Measurements from ENCODE around the gene GUK1.

Gene GUK1

DNA sequence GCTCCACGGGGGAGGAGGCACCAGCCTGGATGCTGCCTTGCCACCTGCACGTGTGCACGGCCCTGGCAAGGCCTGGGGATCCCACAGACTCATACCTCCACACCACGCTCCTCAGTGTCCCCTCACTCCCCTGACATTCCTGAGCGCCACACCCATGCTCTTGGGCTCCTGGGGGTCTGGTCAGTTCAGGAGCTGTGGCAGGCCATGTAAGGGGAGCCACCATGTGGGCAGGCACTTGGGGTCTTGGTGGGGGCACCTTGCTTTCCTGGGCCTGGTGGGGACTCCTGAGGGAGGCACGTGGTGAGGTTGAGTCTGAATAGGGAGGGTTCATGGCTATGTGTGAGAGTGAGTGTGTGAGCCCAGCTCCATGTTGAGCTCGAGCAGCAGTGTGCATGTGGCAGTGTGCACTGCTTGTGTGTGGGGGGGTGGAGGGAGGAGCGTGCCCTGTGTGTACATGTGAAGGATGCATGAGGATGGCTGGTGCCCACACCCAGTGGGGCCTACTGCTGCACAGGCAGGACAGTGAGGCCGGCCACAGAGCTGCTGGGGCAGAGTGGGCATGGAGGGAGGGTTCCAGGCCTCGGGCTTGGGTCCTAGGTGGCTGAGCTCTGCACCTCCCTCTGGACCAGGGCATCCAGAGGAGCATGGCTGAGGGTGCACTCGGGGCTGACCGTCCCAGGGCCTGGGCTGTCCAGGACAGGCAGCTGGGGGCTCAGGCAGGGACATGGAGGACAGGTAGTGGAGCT, 11.3 kb downstream of the GUK1 start:
- no peak for DNase-seq

DNA sequence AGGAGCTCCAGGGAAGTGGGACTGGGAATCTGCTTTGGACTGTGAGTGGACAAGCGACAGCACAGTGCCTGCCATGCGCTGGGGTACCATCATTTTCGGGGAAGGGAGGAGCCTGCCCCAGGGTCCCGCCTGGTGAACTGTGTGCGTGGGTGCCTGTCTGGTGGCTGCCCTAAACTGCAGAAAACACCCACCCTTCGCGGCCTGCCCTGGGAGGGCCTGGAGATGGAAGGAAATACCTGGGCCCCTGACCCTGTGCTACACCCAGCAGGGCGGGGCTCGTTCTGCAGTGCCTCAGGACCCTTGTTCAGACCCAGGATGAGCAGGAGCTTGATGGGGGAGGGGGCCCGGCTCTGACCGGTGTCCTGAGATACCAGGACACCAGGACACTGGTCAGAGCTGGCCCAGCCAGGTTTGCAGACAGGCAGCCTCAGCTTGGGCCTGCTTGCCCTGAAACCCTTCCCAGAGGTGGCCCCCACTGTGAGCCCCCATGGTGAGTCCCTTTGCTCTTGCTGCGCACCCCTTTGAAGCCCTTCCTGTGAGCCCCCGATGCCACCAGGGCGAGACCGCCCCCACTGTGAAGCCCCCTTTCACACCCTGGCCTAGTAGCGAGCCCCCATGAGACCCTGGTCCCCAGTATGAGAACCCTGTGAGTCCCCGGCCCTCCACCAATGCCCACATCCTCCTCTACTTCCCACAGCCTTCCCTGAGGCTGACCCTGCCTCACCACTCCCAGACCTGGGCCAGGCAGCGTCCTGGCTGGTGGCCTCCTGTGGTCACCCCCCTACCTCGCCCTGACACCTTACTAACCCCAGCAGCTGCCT, 12.2 kb downstream of the GUK1 start:
- no peak for DNase-seq

DNA sequence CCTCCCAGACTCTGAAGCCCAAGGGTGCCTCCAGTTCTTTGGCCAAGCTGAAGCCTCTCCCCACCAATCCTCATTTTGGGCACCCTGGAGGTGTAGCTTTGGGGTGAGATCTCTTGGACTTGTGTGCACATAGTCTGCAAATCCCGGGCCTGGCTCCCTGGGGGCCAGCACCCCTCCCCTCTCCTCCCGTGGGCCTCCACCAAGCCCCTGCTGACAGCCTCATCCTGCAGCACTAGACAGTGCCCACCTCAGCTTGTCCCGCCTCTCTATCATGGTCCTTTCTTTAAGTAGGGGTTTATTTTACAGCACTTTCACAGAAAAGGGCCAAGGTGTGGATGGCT, 12.8 kb downstream of the GUK1 start:
- DNase-seq = no peak

DNA sequence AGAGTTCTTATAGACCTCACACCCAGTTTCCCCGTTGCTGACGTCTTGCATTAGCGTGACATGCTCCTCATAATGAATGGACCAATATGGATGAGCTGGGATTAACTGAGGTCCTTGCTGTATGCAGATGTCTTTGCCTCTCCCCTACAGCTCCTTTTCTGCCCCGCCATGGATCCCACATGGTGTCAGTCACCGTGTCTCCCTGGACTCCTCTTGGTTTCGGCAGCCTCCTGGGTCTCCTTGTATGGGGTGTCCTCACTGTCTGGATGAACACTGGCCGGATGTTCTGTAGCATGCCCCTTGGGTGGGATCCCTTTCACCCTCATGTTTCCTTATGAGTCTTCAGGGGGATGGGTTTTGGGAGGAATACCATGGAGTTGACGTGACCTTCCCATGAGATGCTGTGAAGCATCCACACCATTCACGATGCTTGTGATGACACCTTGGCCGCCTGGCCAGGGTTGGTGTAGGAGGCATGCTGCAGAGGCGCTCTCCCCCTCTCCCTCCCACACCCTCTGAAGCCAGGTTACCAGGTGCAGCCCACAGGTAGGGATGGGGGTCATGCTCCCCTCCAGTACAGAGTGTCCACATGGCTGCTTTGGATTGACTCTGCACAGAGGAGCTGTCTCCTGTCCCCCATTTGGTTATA, 14.1 kb downstream of the GUK1 start:
- no peak for DNase-seq

DNA sequence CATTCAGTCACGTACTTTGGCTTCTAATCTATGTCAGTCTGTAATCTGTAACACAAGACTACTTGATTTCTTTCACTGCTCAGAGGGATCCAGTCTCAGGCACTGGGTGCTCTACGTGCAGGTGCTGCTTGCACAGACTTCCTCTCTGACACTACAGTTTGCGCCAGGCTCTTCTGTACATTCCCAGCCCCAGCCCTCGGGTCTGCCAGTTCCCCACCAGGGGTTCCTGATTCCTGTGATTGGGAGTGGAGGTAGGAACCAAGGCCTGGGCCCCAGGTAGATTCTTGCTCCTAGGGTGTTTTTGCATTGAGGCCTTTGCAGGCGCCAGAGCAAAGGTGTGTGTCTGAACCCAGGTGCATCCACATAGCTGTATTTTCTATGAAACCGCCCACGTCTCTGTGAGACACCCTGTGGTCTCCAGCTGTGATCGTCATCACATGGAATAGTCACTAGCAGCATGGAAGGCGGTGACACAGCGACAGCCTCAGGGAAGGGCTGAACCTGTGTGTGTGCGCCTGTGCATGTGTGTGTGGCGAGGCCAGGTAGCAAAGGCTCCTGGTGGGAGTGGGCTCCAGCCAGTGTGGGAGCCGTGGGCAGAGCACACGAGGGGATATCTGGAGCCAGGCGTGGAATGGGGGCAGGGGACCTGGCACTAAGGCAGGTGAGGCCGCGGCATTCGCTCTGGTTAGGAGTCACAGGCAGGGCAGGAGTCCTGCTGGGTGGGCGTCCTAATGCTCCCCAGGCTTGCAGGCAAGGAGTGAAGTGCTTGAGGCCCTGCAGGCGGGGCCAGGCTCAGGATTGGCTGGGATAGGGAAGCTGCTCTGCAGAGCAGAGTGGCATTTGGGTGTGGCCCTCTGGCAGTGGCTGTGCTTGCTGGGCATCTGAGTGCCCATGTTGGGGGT, 14.8 kb downstream of the GUK1 start:
- no peak for DNase-seq

DNA sequence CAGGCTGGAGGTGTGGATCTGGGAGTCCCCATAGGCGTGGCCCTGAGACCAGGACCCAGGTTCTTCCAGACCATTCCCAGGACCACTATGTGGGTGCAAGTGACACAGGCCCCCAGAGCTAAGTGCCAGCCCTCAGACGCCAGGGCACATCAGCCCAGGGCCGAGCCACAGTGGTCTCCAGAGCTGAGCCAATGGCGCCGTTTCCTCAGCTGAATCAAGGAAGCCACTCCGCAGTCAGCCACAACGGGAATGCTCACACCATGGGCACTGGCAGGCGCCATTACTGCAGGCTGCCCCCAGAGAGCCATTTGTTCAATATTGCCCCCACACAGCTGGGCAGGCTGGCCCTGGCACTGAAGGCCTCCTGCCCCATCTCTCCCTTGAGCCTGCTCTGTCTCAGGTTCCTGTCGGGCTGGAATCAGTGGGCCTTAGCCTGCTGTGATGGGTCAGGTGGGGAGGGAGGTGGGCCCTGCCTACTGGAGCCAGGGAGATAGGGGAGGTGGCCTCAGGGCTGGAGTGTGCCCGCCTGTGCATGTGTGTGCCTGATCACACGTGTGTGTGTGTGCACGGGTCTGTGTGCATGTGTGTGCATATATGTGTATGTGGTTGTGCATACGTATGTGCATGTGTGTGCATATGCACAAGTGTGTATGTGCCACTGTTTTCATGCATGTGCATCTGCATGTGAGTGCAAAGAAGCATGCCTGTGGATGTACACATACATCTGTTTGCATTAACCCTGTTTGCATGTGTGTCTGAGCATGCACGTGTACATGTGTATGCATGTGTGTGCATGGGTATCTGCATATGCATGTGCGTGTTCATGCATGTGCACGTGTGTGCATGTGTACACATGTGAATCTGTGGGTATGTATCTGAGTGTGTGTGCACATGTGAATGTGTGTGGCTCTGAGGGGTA, 15.8 kb downstream of the GUK1 start:
- no peak for DNase-seq

DNA sequence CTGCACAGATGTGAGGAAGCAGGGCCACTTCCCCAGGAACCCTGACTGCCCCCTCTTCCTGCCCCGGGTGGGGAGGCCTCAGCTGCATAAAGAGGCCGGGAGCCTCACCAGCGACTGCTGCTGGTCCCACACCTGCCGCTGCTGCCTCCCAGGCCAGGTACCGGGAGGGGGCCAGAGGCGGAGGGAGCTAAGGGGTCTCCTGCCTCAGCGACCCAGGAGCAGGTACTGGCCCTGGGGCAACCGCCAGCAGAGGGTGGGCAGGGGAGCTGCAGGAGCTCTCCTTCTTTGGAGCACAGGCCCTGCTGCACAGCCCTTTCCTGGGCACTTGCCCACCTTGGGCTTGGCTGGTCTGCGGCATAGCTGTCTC, 16.4 kb downstream of the GUK1 start:
- no peak for DNase-seq

DNA sequence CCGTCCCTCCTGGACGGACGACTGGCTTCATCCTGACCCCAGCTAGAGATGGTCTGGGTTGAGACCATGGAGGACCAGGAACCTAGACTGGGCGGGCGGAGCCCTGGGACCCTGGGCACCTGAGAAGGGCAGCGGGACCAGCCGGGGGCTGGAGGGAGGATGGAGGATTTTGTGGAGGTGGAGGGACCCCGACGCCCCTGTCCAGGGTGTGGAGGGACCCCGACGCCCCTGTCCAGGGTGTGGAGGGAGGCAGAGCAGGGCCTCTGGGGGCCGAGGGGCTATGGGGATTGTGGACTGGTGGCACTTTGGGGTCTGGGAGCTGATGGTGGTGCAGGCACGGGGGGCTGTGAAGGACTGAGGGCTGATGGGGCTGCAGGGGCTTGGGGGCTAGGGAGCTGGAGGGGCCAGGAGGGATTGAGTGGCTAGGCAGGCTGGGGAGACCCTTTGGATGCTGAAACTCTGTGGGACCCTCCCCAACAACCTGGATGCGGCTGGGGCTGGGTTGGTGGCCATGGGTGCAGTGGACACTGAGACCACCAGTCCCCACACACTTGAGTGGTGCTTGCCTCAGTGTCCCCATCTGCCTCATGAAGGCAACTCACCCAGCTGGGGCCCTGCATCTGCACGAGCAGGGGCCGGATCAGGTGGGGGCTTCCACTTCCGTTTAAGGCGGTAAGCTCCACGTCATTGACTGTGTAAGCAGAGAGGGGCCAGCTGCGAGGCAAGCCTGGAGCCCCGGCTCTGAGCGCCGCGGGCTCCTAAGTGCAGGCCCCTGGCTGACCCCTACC, 17.1 kb downstream of the GUK1 start:
- no peak for DNase-seq

DNA sequence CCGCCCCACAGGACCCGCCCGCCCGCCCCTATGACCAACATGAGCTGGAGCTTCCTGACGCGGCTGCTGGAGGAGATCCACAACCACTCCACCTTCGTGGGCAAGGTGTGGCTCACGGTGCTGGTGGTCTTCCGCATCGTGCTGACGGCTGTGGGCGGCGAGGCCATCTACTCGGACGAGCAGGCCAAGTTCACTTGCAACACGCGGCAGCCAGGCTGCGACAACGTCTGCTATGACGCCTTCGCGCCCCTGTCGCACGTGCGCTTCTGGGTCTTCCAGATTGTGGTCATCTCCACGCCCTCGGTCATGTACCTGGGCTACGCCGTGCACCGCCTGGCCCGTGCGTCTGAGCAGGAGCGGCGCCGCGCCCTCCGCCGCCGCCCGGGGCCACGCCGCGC, 17.6 kb downstream of the GUK1 start:
- DNase-seq = no peak

DNA sequence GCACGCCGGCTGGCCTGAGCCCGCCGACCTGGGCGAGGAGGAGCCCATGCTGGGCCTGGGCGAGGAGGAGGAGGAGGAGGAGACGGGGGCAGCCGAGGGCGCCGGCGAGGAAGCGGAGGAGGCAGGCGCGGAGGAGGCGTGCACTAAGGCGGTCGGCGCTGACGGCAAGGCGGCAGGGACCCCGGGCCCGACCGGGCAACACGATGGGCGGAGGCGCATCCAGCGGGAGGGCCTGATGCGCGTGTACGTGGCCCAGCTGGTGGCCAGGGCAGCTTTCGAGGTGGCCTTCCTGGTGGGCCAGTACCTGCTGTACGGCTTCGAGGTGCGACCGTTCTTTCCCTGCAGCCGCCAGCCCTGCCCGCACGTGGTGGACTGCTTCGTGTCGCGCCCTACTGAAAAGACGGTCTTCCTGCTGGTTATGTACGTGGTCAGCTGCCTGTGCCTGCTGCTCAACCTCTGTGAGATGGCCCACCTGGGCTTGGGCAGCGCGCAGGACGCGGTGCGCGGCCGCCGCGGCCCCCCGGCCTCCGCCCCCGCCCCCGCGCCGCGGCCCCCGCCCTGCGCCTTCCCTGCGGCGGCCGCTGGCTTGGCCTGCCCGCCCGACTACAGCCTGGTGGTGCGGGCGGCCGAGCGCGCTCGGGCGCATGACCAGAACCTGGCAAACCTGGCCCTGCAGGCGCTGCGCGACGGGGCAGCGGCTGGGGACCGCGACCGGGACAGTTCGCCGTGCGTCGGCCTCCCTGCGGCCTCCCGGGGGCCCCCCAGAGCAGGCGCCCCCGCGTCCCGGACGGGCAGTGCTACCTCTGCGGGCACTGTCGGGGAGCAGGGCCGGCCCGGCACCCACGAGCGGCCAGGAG, 18.3 kb downstream of the GUK1 start:
- DNase-seq = no peak

DNA sequence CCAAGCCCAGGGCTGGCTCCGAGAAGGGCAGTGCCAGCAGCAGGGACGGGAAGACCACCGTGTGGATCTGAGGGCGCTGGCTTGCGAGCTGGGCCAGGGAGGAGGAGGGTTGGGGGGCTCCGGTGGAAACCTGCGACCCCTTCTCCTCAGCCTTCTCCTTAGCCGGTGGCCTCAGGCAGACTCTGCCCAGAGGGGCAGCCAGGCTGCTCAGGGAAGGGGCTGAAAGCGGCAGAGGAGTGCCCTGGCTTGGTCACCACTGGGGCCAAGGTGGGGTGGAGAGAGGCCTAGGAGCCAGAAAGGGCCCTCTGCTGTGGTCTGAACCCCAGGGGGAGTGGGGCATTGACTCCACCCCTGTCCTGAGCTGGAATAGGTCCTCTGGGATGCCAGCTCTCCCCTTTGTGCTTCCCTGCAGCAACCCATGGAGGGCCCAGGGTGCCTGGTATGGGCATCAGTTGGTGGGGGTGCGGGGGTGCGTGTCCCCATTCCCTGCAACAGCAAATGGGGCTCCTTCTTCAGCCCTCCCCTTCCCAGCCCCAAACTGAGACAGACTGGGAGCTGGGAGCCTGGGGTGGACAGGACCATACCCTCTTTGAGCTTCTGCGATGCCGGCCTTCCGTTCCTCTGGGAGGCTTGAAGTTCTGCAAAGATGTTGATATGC, 19.1 kb downstream of the GUK1 start:
- no peak for DNase-seq

DNA sequence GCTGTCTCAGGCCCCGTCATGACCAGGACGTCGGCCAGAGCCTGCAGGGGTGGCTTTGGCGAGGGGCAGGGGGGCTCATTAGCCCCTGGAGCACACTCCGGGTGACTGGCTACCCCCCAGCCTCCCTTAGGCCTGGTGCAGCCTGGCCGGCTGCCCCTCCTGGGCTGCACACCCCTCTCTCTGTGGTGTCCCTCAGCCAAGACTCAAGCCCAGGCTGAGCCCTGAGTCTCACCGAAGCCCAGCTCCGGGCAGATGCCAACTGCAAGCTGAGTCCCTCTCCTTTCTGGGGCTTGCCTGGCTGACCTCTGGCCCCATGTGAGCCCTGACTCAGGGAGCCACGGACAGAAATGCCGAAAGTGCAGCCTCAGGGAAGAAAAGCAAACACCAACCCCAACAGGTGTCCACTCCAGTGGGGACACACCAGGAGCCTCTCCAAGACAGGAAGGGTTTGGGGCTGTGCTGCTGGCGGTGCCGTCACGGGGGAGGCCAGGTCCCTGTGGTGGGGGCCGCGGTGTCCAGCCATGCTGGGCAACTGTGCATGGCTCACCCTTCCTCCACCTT, 20.2 kb downstream of the GUK1 start:
- no peak for DNase-seq

DNA sequence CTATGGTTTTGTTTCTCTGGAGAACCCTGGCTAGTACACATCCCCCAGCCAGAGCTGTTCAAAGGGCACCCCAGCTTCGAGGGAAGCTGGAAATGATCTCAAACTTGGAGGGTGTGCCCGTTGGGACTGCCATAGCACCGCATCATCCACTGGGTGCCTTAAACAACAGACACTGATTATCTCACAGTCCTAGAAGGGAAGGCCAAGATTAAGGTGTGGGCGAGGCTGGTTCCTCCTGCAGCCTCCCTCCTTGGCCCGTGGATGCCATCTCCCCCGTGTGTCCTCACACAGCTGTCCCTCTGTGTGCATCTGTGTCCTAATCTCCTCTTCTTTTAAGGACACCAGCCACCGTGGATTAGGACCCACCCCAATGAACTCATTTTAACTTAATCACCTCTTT, 21.3 kb downstream of the GUK1 start:
- DNase-seq = no peak

DNA sequence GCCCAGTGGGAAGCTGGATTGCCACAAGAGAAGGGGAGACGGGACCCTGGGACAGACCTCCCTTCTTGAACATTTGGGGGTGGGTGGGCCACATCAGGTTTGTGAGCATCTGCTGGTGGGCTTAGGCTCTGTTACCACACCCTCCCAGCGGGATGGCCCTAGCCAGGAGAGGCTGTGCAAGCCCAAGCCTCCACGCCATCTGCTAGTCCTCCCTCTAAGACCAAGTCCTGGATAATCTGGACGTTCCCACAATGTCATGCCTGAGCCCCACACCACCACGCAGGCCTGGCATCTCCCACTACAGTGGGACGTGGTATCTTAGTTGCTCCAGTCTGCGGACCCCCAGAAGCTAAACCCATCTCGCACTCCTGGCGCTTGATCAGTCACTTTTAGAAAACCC, 21.8 kb downstream of the GUK1 start:
- DNase-seq = no peak

DNA sequence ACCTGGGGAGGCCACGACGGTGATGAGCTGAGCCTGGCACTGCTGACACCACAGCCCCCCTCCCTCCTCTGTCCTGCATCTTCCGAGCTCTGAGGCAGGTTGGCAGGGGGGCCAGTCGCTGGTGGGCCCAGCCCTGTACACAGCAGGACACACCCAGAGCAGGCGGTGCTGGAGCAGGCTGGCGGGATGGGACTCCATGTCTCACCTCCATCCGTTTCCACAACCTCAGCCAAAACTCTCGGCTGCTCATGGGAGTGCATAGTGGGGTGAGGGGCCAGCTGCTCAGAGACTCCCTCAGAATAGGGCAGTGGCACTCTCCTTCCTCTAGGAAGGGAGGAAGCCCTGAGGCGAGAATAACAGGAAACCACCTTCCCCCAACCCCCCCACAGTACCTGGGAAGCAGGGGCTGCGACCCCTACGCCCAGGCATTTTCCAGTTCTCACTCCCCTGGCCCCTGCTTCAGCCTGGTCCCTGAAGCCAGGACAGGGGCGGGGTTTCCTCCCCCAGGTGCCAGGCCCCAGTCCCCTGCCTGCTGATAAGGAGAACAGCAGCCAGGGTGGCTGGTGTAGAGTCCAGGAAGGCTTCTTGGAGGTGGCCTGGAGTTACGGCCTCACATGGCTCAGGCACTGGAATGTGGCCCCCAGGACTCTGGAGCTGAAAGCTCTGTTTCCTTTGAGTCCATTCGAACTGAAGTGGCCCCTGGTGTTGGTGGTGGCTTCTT, 22.4 kb downstream of the GUK1 start:
- no peak for DNase-seq

DNA sequence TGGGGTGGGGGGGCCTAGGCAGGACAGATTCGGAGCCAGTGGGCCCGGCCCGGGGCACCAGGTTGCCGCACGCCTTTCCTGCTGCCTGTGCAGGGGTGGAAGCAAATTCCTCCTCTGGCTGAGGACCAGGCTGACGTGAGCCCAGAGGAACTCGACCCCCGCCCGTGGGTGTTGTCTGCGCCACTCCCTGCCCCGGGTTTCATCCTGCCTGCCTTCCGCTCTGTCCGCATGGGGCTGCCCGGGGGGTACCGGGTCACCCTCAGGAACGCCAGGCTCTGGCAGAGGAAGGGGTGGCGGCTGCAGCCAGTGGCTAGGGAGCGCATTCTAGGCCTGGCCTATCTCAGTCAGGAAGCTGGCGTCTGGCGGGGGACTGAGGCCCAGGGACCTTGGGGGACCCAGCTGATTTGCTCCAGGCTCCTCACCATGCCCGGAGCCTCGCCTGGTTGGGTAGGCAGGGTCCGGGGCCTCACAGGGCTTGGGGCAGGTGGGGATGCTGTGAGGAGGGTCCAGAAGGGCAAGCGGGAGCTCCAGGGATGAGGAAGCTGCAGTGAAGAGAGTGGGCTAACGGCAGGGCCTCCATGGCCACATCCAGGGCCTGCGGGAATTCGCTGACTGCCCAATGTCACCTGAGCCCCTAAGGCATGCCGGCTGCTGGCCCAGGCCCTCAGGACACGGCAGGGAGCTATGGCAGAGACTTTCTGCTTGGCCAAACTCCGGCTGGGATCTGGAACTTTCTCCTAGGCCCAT, 23.1 kb downstream of the GUK1 start:
- no peak for DNase-seq

DNA sequence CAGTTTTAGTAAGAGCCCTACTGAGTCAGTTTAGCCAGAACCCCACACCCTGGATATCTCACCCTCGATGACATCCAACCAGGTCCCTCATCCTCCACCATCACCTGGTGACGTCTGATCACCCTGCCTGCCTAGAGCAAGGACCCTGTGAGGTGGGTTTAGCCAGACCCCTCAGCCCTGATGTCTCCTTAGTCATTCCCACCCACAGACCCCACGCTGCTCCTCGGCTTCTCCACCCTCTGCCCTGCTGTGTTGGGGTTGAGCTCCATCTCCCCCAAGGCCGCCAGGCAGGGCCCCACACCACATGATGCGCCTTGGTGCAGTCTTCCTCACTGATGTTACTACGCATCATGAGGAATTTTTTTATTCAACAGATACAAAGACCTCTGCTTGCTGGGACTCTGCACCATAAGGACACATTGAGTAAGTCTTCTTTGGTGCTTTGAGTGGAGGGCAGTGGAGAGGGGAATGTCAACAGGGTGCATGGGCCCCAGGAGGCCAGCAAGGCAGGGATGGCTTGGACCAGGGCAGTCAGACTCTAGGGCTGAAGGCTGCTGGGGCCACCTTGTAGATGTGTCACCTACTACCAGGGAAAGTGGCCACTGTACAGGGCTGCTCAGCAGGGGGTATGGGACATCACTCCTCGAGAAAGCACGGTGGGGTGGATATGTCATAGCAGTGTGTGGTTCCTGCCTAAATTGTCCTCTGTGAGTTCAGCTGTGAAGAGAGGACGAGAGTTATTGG, 23.9 kb downstream of the GUK1 start:
- DNase-seq = no peak
